ENCODE results near the gene GRB14.
"Not testable (repeated sequence)": the region's sequence is repeated elsewhere in the genome, so short reads cannot be mapped to it uniquely, and the experiment has no call there.

Gene GRB14

DNA sequence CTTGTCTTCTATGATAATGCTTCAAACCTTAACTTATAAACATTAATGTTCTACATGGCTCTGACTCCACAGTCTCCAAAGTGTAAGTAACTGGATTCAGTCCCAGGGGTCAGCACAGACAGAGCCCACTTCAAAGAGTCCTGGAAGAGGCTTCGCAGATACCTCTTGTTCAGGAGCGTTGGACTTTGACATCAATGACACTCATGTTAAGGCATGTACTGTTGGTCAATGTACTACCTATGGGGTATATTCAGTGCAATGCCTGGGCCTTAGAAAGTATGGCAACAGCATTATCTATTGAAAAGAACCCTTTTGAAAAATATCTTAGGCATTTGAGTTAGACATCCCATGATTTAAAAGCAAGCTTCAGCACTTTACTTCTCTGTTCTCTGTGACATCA, 143.1 kb downstream of the GRB14 start:
- no peak for FAIRE-seq

DNA sequence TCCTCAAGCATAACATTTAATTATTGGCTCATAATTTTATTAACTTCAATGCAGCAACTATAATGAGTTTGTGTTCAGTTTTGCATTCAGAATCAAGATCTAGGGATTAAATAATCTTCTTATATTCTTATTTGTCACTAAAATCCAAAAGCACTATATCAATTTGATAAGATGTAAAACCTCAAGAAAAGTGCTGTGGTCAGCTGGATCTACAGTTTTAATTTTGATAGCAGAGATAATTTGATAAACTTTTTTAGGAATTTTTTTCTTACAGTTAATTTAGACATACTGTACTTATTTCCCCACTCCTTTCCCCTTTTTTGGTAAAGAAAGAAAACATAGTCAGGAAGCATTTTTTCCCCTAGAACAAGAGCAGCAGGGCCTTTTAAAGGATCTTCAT, 146.4 kb downstream of the GRB14 start:
- FAIRE-seq = no peak

- no peak for FAIRE-seq
These were observed 148.3 kb downstream of the GRB14 start for GRCh38 chr2:164473021-164473420.

GRCh38 chr2:164465047-164465446, 156.2 kb downstream of the GRB14 start:
- FAIRE-seq = not testable (repeated sequence)

GRCh38 chr2:164464376-164464775, 156.9 kb downstream of the GRB14 start:
- FAIRE-seq = no peak

GRCh38 chr2:164458792-164459191, 162.5 kb downstream of the GRB14 start:
- FAIRE-seq = no peak

DNA sequence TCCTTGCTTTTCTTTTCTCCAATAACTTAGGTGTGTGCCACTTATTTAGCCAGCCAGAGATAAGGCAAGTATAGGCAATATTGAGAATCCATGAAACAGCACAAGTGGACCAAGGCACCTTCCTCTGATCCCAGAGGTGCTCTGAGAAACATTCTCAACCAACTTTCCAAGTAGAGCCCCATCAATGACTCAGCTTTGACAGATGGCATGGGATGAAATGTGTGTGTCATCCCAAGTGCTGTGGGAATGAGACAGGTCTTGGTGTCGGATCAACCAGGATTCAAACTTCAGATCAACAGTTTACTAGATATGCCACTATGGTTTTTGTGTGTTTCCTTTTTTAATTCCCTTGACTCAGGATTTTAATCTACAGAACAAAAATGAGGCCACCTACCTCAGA, 164.0 kb downstream of the GRB14 start:
- no peak for FAIRE-seq

DNA sequence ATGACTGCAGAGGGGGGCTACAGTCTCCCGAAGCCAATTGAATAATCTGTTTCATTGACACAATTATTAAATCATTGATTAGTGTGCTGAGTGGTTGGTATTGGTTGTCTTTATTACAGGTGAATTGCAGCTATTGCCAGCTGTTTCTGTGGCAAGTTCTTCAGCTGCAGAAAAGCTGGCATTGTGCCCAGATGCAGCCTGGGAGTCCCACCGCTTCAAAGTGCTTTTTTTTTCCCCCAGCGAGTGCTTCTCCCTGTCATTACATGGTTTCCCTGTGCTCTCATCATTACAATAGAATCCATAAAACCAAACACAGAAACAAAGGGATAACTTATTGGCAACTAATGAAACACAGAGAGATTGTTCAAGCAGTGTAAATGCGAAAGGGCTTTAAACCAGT, 164.7 kb downstream of the GRB14 start:
- FAIRE-seq = no peak

- no peak for FAIRE-seq
These were observed 167.5 kb downstream of the GRB14 start for GRCh38 chr2:164453656-164454305.

- FAIRE-seq = no peak
These were observed 171.0 kb downstream of the GRB14 start for GRCh38 chr2:164450278-164450677.

DNA sequence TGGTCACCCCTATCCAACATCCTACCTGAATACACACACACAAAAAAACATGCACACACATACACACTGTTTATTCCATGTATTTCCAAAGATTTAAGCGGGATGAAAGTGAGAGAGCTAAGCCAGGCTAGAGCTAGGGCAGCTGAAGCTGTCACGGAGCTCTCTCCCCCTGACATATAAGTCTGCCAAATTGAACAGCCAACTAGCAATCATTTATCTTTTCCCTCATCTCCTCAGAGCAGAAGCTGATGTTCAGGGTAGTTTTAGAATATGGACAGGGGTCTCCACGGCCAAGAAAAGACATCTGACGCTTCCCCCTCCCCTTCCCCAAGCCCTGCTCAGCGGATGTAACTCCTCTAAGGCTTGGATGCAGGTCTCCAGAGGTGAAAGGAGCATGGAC, 171.6 kb downstream of the GRB14 start:
- FAIRE-seq = no peak

DNA sequence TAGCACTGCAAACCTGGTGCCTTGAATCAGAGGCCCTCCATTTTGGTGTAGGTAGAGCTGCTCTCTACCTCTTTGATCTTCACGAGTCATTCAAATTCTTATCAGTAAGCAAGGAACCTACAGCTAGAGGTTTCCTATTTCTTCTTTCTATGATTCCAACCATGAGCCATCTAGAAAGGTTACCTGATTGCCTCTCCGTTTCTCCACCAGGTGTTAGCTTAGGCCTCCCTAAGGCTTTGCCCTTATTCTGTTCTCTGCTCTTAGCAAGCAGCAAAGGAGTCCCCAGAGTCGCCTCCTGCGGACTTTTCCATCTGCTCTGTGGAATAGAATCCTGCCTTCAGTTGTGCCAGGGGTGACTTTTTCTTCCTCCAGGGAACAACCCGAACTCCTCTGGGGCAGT, 173.6 kb downstream of the GRB14 start:
- FAIRE-seq = no peak
